ENCODE data around the gene FALEC. TPM values are rescaled to one million over a fixed set of nuclear protein-coding genes. Genes with fewer than 3 reads are reported as not detected.

The FALEC gene
- total and polyA plus RNA-seq, 9 of the 15 experiments (the other 6 are each of a cell fraction or from before 2014, with no cell fraction given) = 0.15 to 1.8 (median 0.53) TPM; not detected in 5

DNA sequence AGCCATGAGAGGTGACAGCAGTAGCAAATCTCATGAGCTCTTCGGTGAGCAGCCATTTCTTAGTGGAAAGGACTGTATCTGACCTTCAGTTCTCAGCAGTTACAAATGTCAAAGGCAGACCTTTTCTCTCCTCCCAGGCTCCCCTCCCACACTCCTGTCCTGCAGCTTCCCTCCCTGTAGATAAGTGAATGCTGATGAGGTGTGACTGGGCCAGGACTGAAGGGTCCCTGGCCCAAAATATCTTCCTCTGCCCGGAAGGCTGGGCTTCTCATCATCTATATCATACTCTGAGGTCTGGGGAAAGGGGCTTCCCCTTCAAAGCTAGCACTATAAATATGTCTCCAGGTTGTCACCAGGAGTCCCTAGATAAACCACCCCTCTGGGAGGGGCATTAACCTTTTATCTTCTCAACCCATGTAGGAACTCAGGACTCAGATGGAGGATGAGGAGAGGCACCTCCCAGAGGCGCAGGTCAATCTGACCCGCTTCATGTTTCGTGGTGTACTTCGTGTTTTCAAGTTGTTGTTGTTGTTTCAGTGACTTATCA is 30.0 kb downstream of the FALEC start (continued):
- TF ChIP-seq SRSF3 (IDR thresholded peaks at IDR 0.05; ENCODE audit: insufficient read depth, low read length) (no peak), YBX1 (IDR thresholded peaks at IDR 0.05) (no peak), SMAD3 (CRISPR knock-in tag; conservative IDR thresholded peaks at IDR 0.05) (no peak), ESRRA (IDR thresholded peaks at IDR 0.05; ENCODE audit: borderline replicate concordance, low read depth) (peak; percentile 95), NRF1 (conservative IDR thresholded peaks at IDR 0.05 in 1 of 2, IDR thresholded peaks at IDR 0.05 in 1 of 2) (peak; percentile 49 to 60), RUNX1 (IDR thresholded peaks at IDR 0.05; ENCODE audit: low read depth) (no peak), RBM14 (IDR thresholded peaks at IDR 0.05; ENCODE audit: borderline replicate concordance, insufficient read depth, low read depth, low read length) (no peak), ELF1 (tag; IDR thresholded peaks at IDR 0.05) (no peak), PHB (CRISPR knock-in tag; IDR thresholded peaks at IDR 0.05) (no peak), TEAD1 (CRISPR knock-in tag; IDR thresholded peaks at IDR 0.05) (0 out of 4 replicates have a peak, but pooled peaks of 1 of the 2 experiments have one; percentile 43), NR2C2 (CRISPR knock-in tag; IDR thresholded peaks at IDR 0.05) (no peak), NR2C2 (tag; IDR thresholded peaks at IDR 0.05) (peak; percentile 57; the same call in 1 of the 2 replicates)
- TF ChIP-seq, protein P1, sequence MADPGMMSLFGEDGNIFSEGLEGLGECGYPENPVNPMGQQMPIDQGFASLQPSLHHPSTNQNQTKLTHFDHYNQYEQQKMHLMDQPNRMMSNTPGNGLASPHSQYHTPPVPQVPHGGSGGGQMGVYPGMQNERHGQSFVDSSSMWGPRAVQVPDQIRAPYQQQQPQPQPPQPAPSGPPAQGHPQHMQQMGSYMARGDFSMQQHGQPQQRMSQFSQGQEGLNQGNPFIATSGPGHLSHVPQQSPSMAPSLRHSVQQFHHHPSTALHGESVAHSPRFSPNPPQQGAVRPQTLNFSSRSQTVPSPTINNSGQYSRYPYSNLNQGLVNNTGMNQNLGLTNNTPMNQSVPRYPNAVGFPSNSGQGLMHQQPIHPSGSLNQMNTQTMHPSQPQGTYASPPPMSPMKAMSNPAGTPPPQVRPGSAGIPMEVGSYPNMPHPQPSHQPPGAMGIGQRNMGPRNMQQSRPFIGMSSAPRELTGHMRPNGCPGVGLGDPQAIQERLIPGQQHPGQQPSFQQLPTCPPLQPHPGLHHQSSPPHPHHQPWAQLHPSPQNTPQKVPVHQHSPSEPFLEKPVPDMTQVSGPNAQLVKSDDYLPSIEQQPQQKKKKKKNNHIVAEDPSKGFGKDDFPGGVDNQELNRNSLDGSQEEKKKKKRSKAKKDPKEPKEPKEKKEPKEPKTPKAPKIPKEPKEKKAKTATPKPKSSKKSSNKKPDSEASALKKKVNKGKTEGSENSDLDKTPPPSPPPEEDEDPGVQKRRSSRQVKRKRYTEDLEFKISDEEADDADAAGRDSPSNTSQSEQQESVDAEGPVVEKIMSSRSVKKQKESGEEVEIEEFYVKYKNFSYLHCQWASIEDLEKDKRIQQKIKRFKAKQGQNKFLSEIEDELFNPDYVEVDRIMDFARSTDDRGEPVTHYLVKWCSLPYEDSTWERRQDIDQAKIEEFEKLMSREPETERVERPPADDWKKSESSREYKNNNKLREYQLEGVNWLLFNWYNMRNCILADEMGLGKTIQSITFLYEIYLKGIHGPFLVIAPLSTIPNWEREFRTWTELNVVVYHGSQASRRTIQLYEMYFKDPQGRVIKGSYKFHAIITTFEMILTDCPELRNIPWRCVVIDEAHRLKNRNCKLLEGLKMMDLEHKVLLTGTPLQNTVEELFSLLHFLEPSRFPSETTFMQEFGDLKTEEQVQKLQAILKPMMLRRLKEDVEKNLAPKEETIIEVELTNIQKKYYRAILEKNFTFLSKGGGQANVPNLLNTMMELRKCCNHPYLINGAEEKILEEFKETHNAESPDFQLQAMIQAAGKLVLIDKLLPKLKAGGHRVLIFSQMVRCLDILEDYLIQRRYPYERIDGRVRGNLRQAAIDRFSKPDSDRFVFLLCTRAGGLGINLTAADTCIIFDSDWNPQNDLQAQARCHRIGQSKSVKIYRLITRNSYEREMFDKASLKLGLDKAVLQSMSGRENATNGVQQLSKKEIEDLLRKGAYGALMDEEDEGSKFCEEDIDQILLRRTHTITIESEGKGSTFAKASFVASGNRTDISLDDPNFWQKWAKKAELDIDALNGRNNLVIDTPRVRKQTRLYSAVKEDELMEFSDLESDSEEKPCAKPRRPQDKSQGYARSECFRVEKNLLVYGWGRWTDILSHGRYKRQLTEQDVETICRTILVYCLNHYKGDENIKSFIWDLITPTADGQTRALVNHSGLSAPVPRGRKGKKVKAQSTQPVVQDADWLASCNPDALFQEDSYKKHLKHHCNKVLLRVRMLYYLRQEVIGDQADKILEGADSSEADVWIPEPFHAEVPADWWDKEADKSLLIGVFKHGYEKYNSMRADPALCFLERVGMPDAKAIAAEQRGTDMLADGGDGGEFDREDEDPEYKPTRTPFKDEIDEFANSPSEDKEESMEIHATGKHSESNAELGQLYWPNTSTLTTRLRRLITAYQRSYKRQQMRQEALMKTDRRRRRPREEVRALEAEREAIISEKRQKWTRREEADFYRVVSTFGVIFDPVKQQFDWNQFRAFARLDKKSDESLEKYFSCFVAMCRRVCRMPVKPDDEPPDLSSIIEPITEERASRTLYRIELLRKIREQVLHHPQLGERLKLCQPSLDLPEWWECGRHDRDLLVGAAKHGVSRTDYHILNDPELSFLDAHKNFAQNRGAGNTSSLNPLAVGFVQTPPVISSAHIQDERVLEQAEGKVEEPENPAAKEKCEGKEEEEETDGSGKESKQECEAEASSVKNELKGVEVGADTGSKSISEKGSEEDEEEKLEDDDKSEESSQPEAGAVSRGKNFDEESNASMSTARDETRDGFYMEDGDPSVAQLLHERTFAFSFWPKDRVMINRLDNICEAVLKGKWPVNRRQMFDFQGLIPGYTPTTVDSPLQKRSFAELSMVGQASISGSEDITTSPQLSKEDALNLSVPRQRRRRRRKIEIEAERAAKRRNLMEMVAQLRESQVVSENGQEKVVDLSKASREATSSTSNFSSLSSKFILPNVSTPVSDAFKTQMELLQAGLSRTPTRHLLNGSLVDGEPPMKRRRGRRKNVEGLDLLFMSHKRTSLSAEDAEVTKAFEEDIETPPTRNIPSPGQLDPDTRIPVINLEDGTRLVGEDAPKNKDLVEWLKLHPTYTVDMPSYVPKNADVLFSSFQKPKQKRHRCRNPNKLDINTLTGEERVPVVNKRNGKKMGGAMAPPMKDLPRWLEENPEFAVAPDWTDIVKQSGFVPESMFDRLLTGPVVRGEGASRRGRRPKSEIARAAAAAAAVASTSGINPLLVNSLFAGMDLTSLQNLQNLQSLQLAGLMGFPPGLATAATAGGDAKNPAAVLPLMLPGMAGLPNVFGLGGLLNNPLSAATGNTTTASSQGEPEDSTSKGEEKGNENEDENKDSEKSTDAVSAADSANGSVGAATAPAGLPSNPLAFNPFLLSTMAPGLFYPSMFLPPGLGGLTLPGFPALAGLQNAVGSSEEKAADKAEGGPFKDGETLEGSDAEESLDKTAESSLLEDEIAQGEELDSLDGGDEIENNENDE (IDR thresholded peaks at IDR 0.05; ENCODE audit: low read depth, low read length) = no peak
- TF ChIP-seq, protein P2, sequence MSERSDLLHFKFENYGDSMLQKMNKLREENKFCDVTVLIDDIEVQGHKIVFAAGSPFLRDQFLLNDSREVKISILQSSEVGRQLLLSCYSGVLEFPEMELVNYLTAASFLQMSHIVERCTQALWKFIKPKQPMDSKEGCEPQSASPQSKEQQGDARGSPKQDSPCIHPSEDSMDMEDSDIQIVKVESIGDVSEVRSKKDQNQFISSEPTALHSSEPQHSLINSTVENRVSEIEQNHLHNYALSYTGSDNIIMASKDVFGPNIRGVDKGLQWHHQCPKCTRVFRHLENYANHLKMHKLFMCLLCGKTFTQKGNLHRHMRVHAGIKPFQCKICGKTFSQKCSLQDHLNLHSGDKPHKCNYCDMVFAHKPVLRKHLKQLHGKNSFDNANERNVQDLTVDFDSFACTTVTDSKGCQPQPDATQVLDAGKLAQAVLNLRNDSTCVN (CRISPR knock-in tag; IDR thresholded peaks at IDR 0.05) = no peak
- TF ChIP-seq, protein P3, sequence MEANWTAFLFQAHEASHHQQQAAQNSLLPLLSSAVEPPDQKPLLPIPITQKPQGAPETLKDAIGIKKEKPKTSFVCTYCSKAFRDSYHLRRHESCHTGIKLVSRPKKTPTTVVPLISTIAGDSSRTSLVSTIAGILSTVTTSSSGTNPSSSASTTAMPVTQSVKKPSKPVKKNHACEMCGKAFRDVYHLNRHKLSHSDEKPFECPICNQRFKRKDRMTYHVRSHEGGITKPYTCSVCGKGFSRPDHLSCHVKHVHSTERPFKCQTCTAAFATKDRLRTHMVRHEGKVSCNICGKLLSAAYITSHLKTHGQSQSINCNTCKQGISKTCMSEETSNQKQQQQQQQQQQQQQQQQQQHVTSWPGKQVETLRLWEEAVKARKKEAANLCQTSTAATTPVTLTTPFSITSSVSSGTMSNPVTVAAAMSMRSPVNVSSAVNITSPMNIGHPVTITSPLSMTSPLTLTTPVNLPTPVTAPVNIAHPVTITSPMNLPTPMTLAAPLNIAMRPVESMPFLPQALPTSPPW (CRISPR knock-in tag; IDR thresholded peaks at IDR 0.05) = peak; percentile 79

Data from K562 (cell line).